T-helper 17 cell (primary cell): Measurements from ENCODE around the gene KDM2A. TPM values are rescaled to one million over a fixed set of nuclear protein-coding genes. Genes with fewer than 3 reads are reported as not detected.
A peak's percentile ranks its signal among the peaks of the same experiment; 100 is the strongest.

Source experiments
- ATAC-seq: fragments of 150-1000 bp; cut with Tn5 transposase; 2 replicates; pipeline ENCODE4 v1.10.0; 2021; ENCODE audit warnings: mild to moderate bottlenecking, moderate library complexity
- DNase-seq, 3 donors: peaks; one replicate each; pipeline versions ENCODE4 v3.0.0 to v3.0.0-alpha.2; 2020 to 2021
- H3K9me3 ChIP-seq: one replicate; pipeline ENCODE4 v1.7.0; 2013; ENCODE audit warnings: low read length, mild to moderate bottlenecking; ENCODE audit not compliant: control insufficient read depth, poor library complexity, severe bottlenecking
- H3K27ac Mint-ChIP-seq: one replicate; pipeline ENCODE4 v1.8.0; 2022; ENCODE audit warnings: mild to moderate bottlenecking, moderate library complexity, mixed read lengths
- H3K27me3 Mint-ChIP-seq: one replicate; pipeline ENCODE4 v1.8.0; 2022; ENCODE audit warnings: mixed read lengths
- H3K36me3 Mint-ChIP-seq: one replicate; pipeline ENCODE4 v1.8.0; 2022; ENCODE audit warnings: low read depth, mixed read lengths
- H3K4me1 Mint-ChIP-seq: one replicate; pipeline ENCODE4 v1.8.0; 2022; ENCODE audit warnings: mild to moderate bottlenecking, mixed read lengths
- H3K4me3 Mint-ChIP-seq: one replicate; pipeline ENCODE4 v1.8.0; 2022; ENCODE audit warnings: mild to moderate bottlenecking, moderate library complexity, mixed read lengths
- total RNA-seq, 4 donors: library from RNA in 2 of 4; stranded (reverse) in 2 of 4; gene quantifications; one replicate each; pipeline ENCODE4 v1.2.3 and lab custom pipeline; 2022 to 2026

KDM2A gene
- total RNA-seq, 2 donors from 2014 or later = 366 to 425 TPM

DNA sequence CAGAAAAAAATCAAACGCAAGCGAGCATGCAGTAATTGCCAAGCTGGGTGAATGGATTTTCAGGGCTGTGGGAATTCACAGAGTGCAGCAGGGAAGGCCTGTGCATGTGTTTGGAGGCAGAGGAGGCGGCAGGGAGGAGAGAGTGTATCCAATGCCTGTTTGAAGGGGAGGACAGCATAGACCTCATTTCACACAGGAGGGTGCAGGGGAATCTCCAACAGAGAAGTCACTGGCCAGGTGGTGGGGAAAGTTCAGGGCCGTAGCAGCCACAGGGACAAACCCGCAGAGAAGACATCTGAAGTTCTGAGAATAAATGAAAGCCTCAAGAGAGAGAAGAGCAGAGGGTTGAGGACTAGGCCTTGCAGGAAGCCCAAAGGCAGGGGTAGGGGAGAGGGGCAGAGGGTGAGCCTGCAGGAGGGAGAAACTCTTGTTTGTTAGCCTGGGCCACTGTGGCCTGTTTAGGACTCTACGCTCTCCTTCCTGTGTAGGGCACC lies 19.2 kb upstream of the KDM2A start:
- ATAC-seq = no peak

DNA sequence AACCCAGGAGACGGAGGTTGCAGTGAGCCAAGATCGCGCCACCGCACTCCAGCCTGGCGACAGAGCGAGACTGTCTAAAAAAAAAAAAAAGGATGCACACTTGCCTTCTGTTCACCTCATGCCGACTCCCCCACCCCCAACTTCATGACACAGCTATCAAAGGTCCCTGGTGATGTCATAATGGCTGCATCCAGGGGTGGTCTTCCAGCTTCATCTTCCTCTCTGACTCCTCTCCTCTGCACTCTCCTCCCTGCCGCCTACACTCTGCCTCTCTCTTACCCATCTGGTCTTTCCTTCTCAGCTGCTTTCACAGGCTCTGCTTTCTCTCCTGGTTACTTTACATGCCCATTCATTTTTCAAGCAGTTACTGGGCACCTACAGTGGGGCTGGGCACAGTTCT lies 16.4 kb upstream of the KDM2A start:
- no peaks in the 10 kb centered on the region for H3K27me3 Mint-ChIP-seq
- H3K36me3 Mint-ChIP-seq = peaks cover 2% of the 10 kb centered on the region
- no peak overlapping the region for H3K27ac Mint-ChIP-seq
- ATAC-seq (no peak), DNase-seq (no peak)
- H3K4me3 Mint-ChIP-seq = no peak overlapping the region
- H3K4me1 Mint-ChIP-seq = peaks cover 18% of the 10 kb centered on the region
- H3K9me3 ChIP-seq = no peaks in the 10 kb centered on the region

More for the DNA sequence above, 19.2 kb upstream of the KDM2A start:
- no peaks in the 10 kb centered on the region for H3K9me3 ChIP-seq
- DNase-seq = no peak
- peaks cover 2% of the 10 kb centered on the region for H3K36me3 Mint-ChIP-seq
- peak overlapping the region; percentile 14 for H3K27ac Mint-ChIP-seq
- H3K4me3 Mint-ChIP-seq = no peak overlapping the region
- H3K27me3 Mint-ChIP-seq = no peaks in the 10 kb centered on the region
- H3K4me1 Mint-ChIP-seq = peaks cover 18% of the 10 kb centered on the region

GRCh38 chr11:67105964-67106363 lies 13.1 kb upstream of the KDM2A start:
- ATAC-seq (no peak), DNase-seq (no peak)
- no peak overlapping the region for H3K4me3 Mint-ChIP-seq
- no peak overlapping the region for H3K27ac Mint-ChIP-seq
- H3K4me1 Mint-ChIP-seq = peaks cover 8% of the 10 kb centered on the region
- H3K9me3 ChIP-seq = no peaks in the 10 kb centered on the region
- no peaks in the 10 kb centered on the region for H3K27me3 Mint-ChIP-seq
- no peaks in the 10 kb centered on the region for H3K36me3 Mint-ChIP-seq

GRCh38 chr11:67111261-67111660 lies 7.8 kb upstream of the KDM2A start:
- no peaks in the 10 kb centered on the region for H3K9me3 ChIP-seq
- ATAC-seq (no peak), DNase-seq (no peak)
- H3K4me1 Mint-ChIP-seq = no peaks in the 10 kb centered on the region
- no peaks in the 10 kb centered on the region for H3K36me3 Mint-ChIP-seq
- no peaks in the 10 kb centered on the region for H3K27me3 Mint-ChIP-seq
- no peak overlapping the region for H3K4me3 Mint-ChIP-seq
- no peak overlapping the region for H3K27ac Mint-ChIP-seq

DNA sequence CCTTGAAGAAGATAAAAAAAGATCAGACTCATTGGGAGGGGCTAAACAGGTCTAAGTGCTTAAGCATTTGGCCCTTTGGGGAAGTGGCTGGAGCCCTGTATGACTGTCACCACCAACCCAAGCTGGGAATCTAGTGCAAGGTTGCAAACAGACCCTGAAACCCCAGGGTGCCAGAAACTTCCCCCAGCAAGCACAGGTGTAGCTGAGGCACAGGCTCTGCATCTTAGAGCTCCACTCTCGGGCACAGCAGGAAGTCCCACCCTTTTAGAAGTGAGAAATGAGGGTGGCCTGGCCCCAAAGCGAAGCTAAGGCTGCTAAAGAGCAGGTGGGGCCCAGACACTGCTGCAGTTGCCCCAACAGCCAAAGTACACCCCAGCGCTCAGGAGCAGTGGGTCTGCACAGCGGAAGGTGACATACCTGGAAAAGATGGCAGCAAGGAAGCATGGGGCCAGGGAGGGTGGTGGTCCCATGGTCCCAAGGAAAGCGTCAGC lies 5.8 kb upstream of the KDM2A start:
- no peaks in the 10 kb centered on the region for H3K4me1 Mint-ChIP-seq
- DNase-seq (no peak), ATAC-seq (no peak)
- H3K27me3 Mint-ChIP-seq = no peaks in the 10 kb centered on the region
- no peak overlapping the region for H3K27ac Mint-ChIP-seq
- H3K4me3 Mint-ChIP-seq = no peak overlapping the region
- H3K9me3 ChIP-seq = no peaks in the 10 kb centered on the region
- no peaks in the 10 kb centered on the region for H3K36me3 Mint-ChIP-seq

- ATAC-seq = no peak
- Mint-ChIP-seq H3K4me1 (no peaks in the 10 kb centered on the region), H3K27ac (no peak overlapping the region), H3K4me3 (no peak overlapping the region), H3K27me3 (no peaks in the 10 kb centered on the region), H3K36me3 (no peaks in the 10 kb centered on the region)
- no peak for DNase-seq
- no peaks in the 10 kb centered on the region for H3K9me3 ChIP-seq
Measured at GRCh38 chr11:67114275-67114896, 4.7 kb upstream of the KDM2A start.

DNA sequence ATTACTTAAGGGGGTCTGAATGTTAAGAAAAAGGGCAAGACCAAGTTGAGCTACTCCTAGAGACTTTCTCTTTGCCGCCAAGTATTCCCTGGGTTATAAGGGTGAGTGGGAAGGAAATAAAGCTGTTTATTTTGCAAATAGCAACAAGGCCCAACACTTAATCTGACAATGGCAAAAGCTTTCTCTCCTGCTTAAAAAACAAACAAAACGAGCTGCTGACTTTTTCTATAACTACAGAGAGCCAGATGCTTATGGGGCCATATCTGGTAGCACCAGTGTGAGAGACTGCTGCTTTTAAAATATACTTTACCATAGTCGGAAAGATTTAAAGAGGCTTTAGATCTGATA lies 2.3 kb upstream of the KDM2A start:
- Mint-ChIP-seq H3K36me3 (no peaks in the 10 kb centered on the region), H3K27ac (no peak overlapping the region), H3K4me1 (peaks cover 15% of the 10 kb centered on the region), H3K4me3 (peak overlapping the region; percentile 39), H3K27me3 (no peaks in the 10 kb centered on the region)
- no peak for DNase-seq
- H3K9me3 ChIP-seq = no peaks in the 10 kb centered on the region
- no peak for ATAC-seq

DNA sequence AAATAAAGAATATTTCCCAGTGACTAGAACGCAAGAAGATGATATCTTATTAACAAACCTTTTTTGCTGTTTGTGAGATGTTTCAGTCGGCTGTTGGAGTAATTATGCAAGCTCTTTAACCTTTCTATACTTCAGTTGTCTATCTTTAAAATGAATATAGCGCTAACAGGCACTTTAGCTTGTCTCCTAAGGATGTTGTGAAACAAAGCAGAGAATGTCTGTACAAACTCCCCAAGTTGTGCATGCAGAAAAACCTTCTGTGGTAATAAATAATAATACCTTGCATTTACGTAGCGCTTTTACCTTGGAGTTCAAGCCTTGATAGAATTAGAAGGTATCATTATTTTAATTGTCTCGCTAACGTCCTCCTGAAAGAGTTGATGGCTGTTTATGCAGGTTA lies 1.9 kb upstream of the KDM2A start:
- Mint-ChIP-seq H3K4me3 (peak overlapping the region; percentile 83), H3K27me3 (no peaks in the 10 kb centered on the region), H3K4me1 (peaks cover 16% of the 10 kb centered on the region), H3K27ac (no peak overlapping the region), H3K36me3 (no peaks in the 10 kb centered on the region)
- no peaks in the 10 kb centered on the region for H3K9me3 ChIP-seq
- no peak for ATAC-seq
- DNase-seq = no peak

- no peak for ATAC-seq
- H3K27me3 Mint-ChIP-seq = no peaks in the 10 kb centered on the region
Measured at GRCh38 chr11:67117672-67118180, 1.3 kb upstream of the KDM2A start.

DNA sequence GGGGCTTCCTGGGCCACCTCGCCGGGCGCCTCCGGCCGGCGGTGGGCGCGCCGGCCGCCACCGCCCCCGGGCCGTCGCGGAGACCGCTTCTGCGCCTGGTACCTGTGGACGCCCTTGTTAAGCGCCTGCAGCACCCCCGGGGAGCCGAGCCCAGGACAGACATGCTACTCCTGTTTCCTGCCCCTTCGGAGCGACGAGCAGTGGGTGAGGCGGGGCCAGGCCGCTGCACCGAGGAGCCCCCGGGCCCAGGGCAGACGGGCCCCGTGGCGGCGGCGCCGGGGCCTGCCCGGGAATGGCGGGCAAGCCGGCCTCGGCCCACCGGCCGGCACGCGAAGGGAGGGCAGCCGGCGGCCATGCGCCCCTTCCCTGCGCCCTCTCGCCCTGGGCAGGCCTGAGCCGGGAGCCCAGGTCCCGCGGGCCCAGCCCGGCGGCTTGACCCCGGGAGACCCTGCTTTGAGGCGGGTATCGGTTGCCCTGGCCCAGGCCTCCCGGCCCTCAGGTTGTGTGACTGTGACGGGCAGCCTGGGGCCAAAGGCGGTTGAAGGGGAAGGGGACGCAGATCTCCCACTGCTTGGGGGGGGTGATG lies 789 bp upstream of the KDM2A start:
- H3K27ac Mint-ChIP-seq = peak overlapping the region; percentile 97
- H3K9me3 ChIP-seq = no peaks in the 10 kb centered on the region
- H3K4me1 Mint-ChIP-seq = peaks cover 18% of the 10 kb centered on the region
- peak overlapping the region; percentile 90 for H3K4me3 Mint-ChIP-seq
- DNase-seq = peak; percentile 41 to 49 (median 44)
- H3K27me3 Mint-ChIP-seq = no peaks in the 10 kb centered on the region
- ATAC-seq = peak; percentile 6
- no peaks in the 10 kb centered on the region for H3K36me3 Mint-ChIP-seq

More at GRCh38 chr11:67117672-67118180, 1.3 kb upstream of the KDM2A start:
- H3K4me1 Mint-ChIP-seq = peaks cover 16% of the 10 kb centered on the region
- peak; percentile 22 to 30 (median 27) for DNase-seq
- H3K36me3 Mint-ChIP-seq = no peaks in the 10 kb centered on the region
- peak overlapping the region; percentile 83 for H3K4me3 Mint-ChIP-seq
- H3K9me3 ChIP-seq = no peaks in the 10 kb centered on the region
- no peak overlapping the region for H3K27ac Mint-ChIP-seq

DNA sequence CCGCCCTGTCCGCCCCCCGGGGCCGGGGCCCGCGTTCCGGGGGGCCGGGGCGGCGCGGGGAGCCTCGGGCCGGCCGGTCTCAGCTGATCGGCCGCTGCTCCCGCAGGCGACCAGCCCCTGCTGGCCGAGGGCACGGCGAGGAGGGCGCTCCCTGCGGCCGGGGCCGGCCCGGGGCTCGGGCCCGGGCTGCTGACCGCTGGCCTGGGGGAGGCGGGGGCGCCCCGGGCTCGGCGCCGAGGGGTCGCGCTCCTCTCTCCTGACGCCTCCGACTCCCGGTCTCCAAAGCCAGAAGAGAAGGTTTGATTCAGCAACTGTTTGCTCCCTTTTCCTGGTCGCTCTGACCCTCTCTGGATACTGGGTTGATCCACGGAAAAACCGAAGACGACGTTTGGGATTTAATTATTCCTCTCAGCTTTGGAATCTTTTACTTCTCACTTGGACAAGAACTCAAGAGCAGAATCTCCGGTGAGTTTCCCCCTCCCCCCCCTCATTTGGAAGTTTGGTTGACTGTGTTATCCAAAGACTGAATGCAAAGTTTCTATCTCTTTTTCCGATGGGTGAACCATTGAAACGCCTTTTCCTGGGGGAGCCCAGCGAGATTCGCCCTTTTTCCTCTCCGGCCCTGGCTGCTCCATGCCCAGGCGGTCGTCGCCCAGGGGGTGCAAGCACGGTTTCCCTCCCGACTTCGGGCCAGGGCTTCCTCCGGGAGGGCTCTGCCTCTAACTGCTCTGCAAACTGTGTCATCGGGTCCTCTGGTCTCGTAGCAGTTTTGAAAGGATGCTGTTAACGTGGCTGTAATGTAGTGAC lies 725 bp downstream of the KDM2A start:
- H3K27me3 Mint-ChIP-seq = no peaks in the 10 kb centered on the region
- ATAC-seq (no peak), DNase-seq (peak in 2 of 3 donors; percentile 11 to 17)
- H3K36me3 Mint-ChIP-seq = no peaks in the 10 kb centered on the region
- peak overlapping the region; percentile 97 for H3K27ac Mint-ChIP-seq
- H3K4me3 Mint-ChIP-seq = peak overlapping the region; percentile 98
- H3K4me1 Mint-ChIP-seq = peaks cover 20% of the 10 kb centered on the region
- no peaks in the 10 kb centered on the region for H3K9me3 ChIP-seq

DNA sequence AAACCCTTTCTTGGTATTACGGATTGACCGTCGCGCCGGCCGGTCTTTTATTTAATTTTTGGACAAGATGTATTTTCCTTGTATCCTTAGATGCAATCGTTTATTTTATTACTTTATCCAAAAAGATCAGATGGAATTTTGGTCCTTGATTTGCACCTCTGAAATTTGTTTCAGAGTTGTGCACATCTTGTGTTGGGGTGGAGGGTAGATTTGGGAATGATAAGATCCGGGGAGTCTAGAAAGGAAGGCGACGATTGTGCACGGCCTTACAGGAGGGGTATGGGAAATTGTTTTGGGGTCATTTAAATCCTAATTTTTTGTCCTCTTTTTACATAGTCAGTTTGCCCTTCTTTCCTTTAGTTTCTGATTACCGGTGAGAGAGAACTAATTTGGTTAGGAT lies 1.4 kb downstream of the KDM2A start:
- peak overlapping the region; percentile 97 for H3K27ac Mint-ChIP-seq
- no peaks in the 10 kb centered on the region for H3K36me3 Mint-ChIP-seq
- no peak for ATAC-seq
- peaks cover 22% of the 10 kb centered on the region for H3K4me1 Mint-ChIP-seq
- DNase-seq = no peak
- peak overlapping the region; percentile 98 for H3K4me3 Mint-ChIP-seq
- H3K27me3 Mint-ChIP-seq = no peaks in the 10 kb centered on the region
- H3K9me3 ChIP-seq = no peaks in the 10 kb centered on the region
